Thyroid gland (tissue), 4 donors: Measurements from ENCODE around the gene KLF8.

Experiments
- POLR2A ChIP-seq, 2 donors: fragments of 450-650 bp; IDR thresholded peaks; one replicate each; pipeline ENCODE4 v1.6.1; 2017; ENCODE audit warnings: antibody characterized with exemption in 2 of 2, mild to moderate bottlenecking in 2 of 2, moderate library complexity in 1 of 2
- TF ChIP-seq, protein P1 (sequence below), 6 experiments: fragments of 200-600 bp in 3 of 6; fragments of 450-650 bp in 3 of 6; sonication (generic) in 3 of 6; IDR thresholded peaks; one replicate each; pipeline ENCODE4 v1.5.1; 2016 to 2019; ENCODE audit warnings: antibody characterized with exemption in 6 of 6, mild to moderate bottlenecking in 2 of 6, inconsistent platforms in 1 of 6, moderate library complexity in 1 of 6

DNA sequence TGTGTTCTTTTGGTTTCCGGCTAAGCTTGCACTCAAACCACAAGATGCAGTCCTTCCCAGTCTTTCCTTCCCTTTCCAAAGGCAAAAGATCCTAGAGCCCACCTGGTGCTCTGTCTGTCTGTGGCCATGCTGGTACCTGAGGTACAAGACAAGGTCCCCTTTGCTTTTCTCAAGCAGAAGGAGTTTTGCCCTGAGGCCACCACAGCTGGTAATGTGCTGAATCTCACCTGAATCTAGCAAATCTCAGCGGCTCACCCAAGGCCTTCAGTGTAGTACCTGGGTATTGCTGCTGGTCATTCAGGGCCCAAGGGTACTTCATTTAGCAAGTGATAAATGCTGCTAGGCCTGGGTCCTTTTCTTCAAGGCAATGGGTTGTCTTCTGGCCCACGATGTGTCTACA, 20.5 kb upstream of the KLF8 start:
- TF ChIP-seq POLR2A (IDR thresholded peaks at IDR 0.05), result no peak
- TF ChIP-seq, protein P1, sequence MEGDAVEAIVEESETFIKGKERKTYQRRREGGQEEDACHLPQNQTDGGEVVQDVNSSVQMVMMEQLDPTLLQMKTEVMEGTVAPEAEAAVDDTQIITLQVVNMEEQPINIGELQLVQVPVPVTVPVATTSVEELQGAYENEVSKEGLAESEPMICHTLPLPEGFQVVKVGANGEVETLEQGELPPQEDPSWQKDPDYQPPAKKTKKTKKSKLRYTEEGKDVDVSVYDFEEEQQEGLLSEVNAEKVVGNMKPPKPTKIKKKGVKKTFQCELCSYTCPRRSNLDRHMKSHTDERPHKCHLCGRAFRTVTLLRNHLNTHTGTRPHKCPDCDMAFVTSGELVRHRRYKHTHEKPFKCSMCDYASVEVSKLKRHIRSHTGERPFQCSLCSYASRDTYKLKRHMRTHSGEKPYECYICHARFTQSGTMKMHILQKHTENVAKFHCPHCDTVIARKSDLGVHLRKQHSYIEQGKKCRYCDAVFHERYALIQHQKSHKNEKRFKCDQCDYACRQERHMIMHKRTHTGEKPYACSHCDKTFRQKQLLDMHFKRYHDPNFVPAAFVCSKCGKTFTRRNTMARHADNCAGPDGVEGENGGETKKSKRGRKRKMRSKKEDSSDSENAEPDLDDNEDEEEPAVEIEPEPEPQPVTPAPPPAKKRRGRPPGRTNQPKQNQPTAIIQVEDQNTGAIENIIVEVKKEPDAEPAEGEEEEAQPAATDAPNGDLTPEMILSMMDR (IDR thresholded peaks at IDR 0.05), result no peak
